GM18520 (cell line): ENCODE measurements around the gene ASGR2.
"Not testable (repeated sequence)": the region's sequence is repeated elsewhere in the genome, so short reads cannot be mapped to it uniquely, and the experiment has no call there.

Experiments used
- ATAC-seq: cut with Tn5 transposase; IDR thresholded peaks from one replicate; pipeline ENCODE4 v1.9.1; 2021; ENCODE audit not compliant: unreplicated experiment

ASGR2 gene

GRCh38 chr17:7101531-7101930, 13.1 kb downstream of the ASGR2 start:
- no peak for ATAC-seq

- ATAC-seq, result not testable (repeated sequence)
Observed at GRCh38 chr17:7100641-7101379, 13.8 kb downstream of the ASGR2 start.

GRCh38 chr17:7098802-7099459, 15.7 kb downstream of the ASGR2 start:
- ATAC-seq, result no peak

- ATAC-seq, result no peak
Observed at GRCh38 chr17:7097940-7098339, 16.7 kb downstream of the ASGR2 start.

- no peak for ATAC-seq
Observed at GRCh38 chr17:7095625-7096024, 19.0 kb downstream of the ASGR2 start.

- ATAC-seq, result no peak
Observed at GRCh38 chr17:7094652-7095019, 20.0 kb downstream of the ASGR2 start.

GRCh38 chr17:7091311-7092005, 23.2 kb downstream of the ASGR2 start:
- not testable (repeated sequence) for ATAC-seq

GRCh38 chr17:7089570-7089969, 25.1 kb downstream of the ASGR2 start:
- not testable (repeated sequence) for ATAC-seq

GRCh38 chr17:7088442-7088841, 26.2 kb downstream of the ASGR2 start:
- not testable (repeated sequence) for ATAC-seq

- ATAC-seq, result no peak
Observed at GRCh38 chr17:7084088-7084487, 30.5 kb downstream of the ASGR2 start.

- ATAC-seq, result no peak
Observed at GRCh38 chr17:7083592-7083991, 31.0 kb downstream of the ASGR2 start.

GRCh38 chr17:7081341-7082062, 33.1 kb downstream of the ASGR2 start:
- no peak for ATAC-seq

GRCh38 chr17:7080456-7081041, 34.1 kb downstream of the ASGR2 start:
- ATAC-seq, result no peak

- ATAC-seq, result no peak
Observed at GRCh38 chr17:7079581-7080455, 34.8 kb downstream of the ASGR2 start, which contains the start of gene CLEC10A. TSS of gene CLEC10A (minus strand) at chr17:7080251. CDS start at chr17:7078812, 1,439 bp downstream.

- no peak for ATAC-seq
Observed at GRCh38 chr17:7078711-7079110, 35.9 kb downstream of the ASGR2 start.

GRCh38 chr17:7077911-7078546, 36.6 kb downstream of the ASGR2 start:
- no peak for ATAC-seq

- no peak for ATAC-seq
Observed at GRCh38 chr17:7074931-7075330, 39.7 kb downstream of the ASGR2 start.

GRCh38 chr17:7072406-7072805, 42.2 kb downstream of the ASGR2 start:
- no peak for ATAC-seq

GRCh38 chr17:7070712-7071111, 43.9 kb downstream of the ASGR2 start:
- ATAC-seq, result no peak
